A549 (cell line): Measurements from ENCODE around the gene FGF14. TPM values are rescaled to one million over a fixed set of nuclear protein-coding genes. Genes with fewer than 3 reads are reported as not detected.

Experiments
- ATAC-seq, 2 experiments: fragments of 200-7000 bp in 1 of 2; fragments of >200 bp in 1 of 2; cut with Nextera tagmentation in 1 of 2; cut with Tn5 transposase in 1 of 2; 3 replicates each; pipeline versions ENCODE4 v1.8.0 to v1.9.1; 2018 to 2020; ENCODE audit warnings: mild to moderate bottlenecking in 1 of 2, moderate library complexity in 1 of 2
- CTCF ChIA-PET: fragments of 300-600 bp; sonication (Branson Sonifier 250); formaldehyde crosslinking; extraction: SDS; loops from one replicate; lab custom pipeline; 2021; ENCODE audit warnings: antibody characterized with exemption, inconsistent platforms; lab: Yijun Ruan, JAX
- POLR2A ChIA-PET: fragments of 350-600 bp; formaldehyde crosslinking; extraction: SDS; loops from one replicate; lab custom pipeline; 2021; ENCODE audit warnings: antibody characterized with exemption, inconsistent platforms; lab: Yijun Ruan, JAX
- DNase-seq, 2 experiments: peaks; one replicate each; pipeline versions ENCODE4 v3.0.0 to v3.0.0-alpha.2; 2011 to 2016; ENCODE audit warnings: low read depth in 1 of 2, low spot score in 1 of 2
- FAIRE-seq: peaks from 2 replicates; lab custom pipeline; 2011; peaks lifted over from hg19 to GRCh38; lab: Jason Lieb, UNC
- H3K27ac ChIP-seq, 2 experiments: fragments of >200 bp; sonication (Bioruptor Twin); formaldehyde crosslinking; 3 replicates each; pipeline ENCODE4 v1.5.1; 2016 to 2017
- H3K4me1 ChIP-seq: fragments of >200 bp; sonication (Bioruptor Twin); formaldehyde crosslinking; 3 replicates; pipeline ENCODE4 v1.6.1; 2016
- H3K4me2 ChIP-seq: fragments of >200 bp; sonication (Bioruptor Twin); formaldehyde crosslinking; 3 replicates; pipeline ENCODE4 v1.6.1; 2016
- H3K4me3 ChIP-seq: fragments of >200 bp; sonication (Bioruptor Twin); formaldehyde crosslinking; 3 replicates; pipeline ENCODE4 v1.5.1; 2016
- H3K9me3 ChIP-seq: fragments of >200 bp; sonication (Bioruptor Twin); formaldehyde crosslinking; 3 replicates; pipeline ENCODE4 v1.6.1; 2016
- ATOH8 ChIP-seq: fragments of 250-450 bp; sonication (Bioruptor Pico); IDR thresholded peaks from 2 replicates; pipeline ENCODE4 v1.5.0; 2020; ENCODE audit warnings: low read depth, mild to moderate bottlenecking, moderate library complexity
- CTCF ChIP-seq: fragments of >200 bp; sonication (Bioruptor Twin); formaldehyde crosslinking; IDR thresholded peaks from 3 replicates; pipeline ENCODE4 v1.5.1; 2016
- E2F6 ChIP-seq: IDR thresholded peaks from 2 replicates; pipeline ENCODE4 v1.6.1; 2012; ENCODE audit warnings: low read depth, borderline replicate concordance
- EHF ChIP-seq: fragments of 250-450 bp; sonication (Bioruptor Pico); IDR thresholded peaks from 2 replicates; pipeline ENCODE4 v1.5.0; 2020; ENCODE audit warnings: mild to moderate bottlenecking
- ELK1 ChIP-seq: fragments of 150-350 bp; IDR thresholded peaks from 2 replicates; pipeline ENCODE4 v1.6.1; 2014; ENCODE audit warnings: low read depth, mild to moderate bottlenecking, low read length
- HDAC2 ChIP-seq: fragments of 200-600 bp; sonication (generic); IDR thresholded peaks from 2 replicates; pipeline ENCODE4 v1.6.1; 2016
- HOXB5 ChIP-seq: fragments of 250-450 bp; sonication (Bioruptor Pico); IDR thresholded peaks from 2 replicates; pipeline ENCODE4 v1.5.0; 2020; ENCODE audit warnings: mild to moderate bottlenecking, moderate library complexity
- KDM5A ChIP-seq: fragments of 200-600 bp; sonication (generic); IDR thresholded peaks from 2 replicates; pipeline ENCODE4 v1.6.1; 2016; ENCODE audit warnings: antibody characterized with exemption, mild to moderate bottlenecking
- MAFK ChIP-seq: fragments of 450-650 bp; IDR thresholded peaks from 2 replicates; pipeline ENCODE4 v1.6.1; 2014; ENCODE audit not compliant: partially characterized antibody
- MAX ChIP-seq: IDR thresholded peaks from 2 replicates; pipeline ENCODE4 v1.6.1; 2012
- NPAS2 ChIP-seq: fragments of 250-450 bp; sonication (Bioruptor Pico); IDR thresholded peaks from 2 replicates; pipeline ENCODE4 v1.8.0; 2022; ENCODE audit warnings: mild to moderate bottlenecking, moderate library complexity, borderline replicate concordance
- NR3C1 ChIP-seq: fragments of >200 bp; sonication (Bioruptor Twin); formaldehyde crosslinking; IDR thresholded peaks from 3 replicates; pipeline ENCODE4 v1.6.1; 2017
- PBX3 ChIP-seq: IDR thresholded peaks from 2 replicates; pipeline ENCODE4 v1.6.1; 2012
- POLR2A ChIP-seq: IDR thresholded peaks from 2 replicates; pipeline ENCODE4 v1.6.1; 2012; ENCODE audit warnings: mild to moderate bottlenecking, low read length
- RAD21 ChIP-seq, 2 experiments: fragments of >200 bp in 1 of 2; sonication (Bioruptor Twin) in 1 of 2; formaldehyde crosslinking in 1 of 2; IDR thresholded peaks in 1 of 2; conservative IDR thresholded peaks in 1 of 2; 2 replicates in 1 of 2; 3 replicates in 1 of 2; pipeline ENCODE4 v1.6.1; 2012 to 2018; ENCODE audit warnings: inconsistent platforms in 1 of 2
- REST ChIP-seq: fragments of 200-600 bp; sonication (generic); IDR thresholded peaks from 2 replicates; pipeline ENCODE4 v1.6.1; 2016; ENCODE audit warnings: antibody characterized with exemption, mild to moderate bottlenecking, moderate library complexity
- RFX5 ChIP-seq: fragments of 450-650 bp; IDR thresholded peaks from 2 replicates; pipeline ENCODE4 v1.7.1; 2014; ENCODE audit warnings: antibody characterized with exemption, mild to moderate bottlenecking, moderate library complexity
- RNF2 ChIP-seq: fragments of 200-600 bp; sonication (generic); IDR thresholded peaks from 2 replicates; pipeline ENCODE4 v1.6.1; 2016; ENCODE audit warnings: low read depth, mild to moderate bottlenecking, antibody characterized with exemption, moderate library complexity, borderline replicate concordance
- SMC3 ChIP-seq: fragments of >200 bp; sonication (Bioruptor Twin); formaldehyde crosslinking; IDR thresholded peaks from 3 replicates; pipeline ENCODE4 v1.6.1; 2018; ENCODE audit warnings: inconsistent platforms
- WGBS: methylation state at CpG from one replicate; pipeline ENCODE4 v1.1.6; 2017; ENCODE audit errors: missing lambda C conversion rate; 5-methylcytosine and 5-hydroxymethylcytosine counted together
- polyA plus RNA-seq, 4 experiments: library from polyadenylated mRNA; depleted of rRNA in 3 of 4; stranded (reverse); fragments of >200 nt; fragmentation: RNase III in 1 of 4; extraction: RNeasy Plus Mini Kit Qiagen cat#74134 plus additional on column Dnase treatment in 1 of 4; gene quantifications; 2 replicates in 3 of 4; 3 replicates in 1 of 4; pipeline ENCODE4 v1.2.3, GENCODE V29; 2011 to 2017

Gene FGF14
- polyA plus RNA-seq, 2 of the 4 experiments (the other 2 are of a cell fraction) = not detected

- TF ChIP-seq ATOH8 (CRISPR knock-in tag) = no peak
- TF ChIP-seq RFX5 = no peak
Observed at GRCh38 chr13:101972191-101972590, 429.7 kb downstream of the FGF14 start (continued).

- WGBS = 15% methylated on average over 2 of the region's 2 CpGs
- ATAC-seq = no peak
- Histone ChIP-seq H3K9me3 (no peaks in the 10 kb centered on the region), H3K4me1 (no peaks in the 10 kb centered on the region), H3K4me3 (no peak overlapping the region), H3K27ac (no peak overlapping the region), H3K4me2 (no peak overlapping the region)
- CTCF ChIA-PET = no interaction called here
- POLR2A ChIA-PET = no interaction called here
- FAIRE-seq = no peak
- no peak for DNase-seq
- TF ChIP-seq RNF2 (no peak), E2F6 (no peak), NPAS2 (CRISPR knock-in tag) (no peak), CTCF (no peak), EHF (CRISPR knock-in tag) (no peak), NR3C1 (no peak), RAD21 (conservative IDR thresholded peaks at IDR 0.05 in 1 of 2, IDR thresholded peaks at IDR 0.05 in 1 of 2) (no peak)
Observed at GRCh38 chr13:101970341-101970740, 431.5 kb downstream of the FGF14 start.

- no peaks in the 10 kb centered on the region for H3K9me3 ChIP-seq
- DNase-seq (no peak), ATAC-seq (no peak), FAIRE-seq (no peak)
- no peak overlapping the region for H3K4me3 ChIP-seq
- H3K4me1 ChIP-seq = no peaks in the 10 kb centered on the region
- H3K27ac ChIP-seq = no peak overlapping the region
- TF ChIP-seq KDM5A = no peak
- TF ChIP-seq POLR2A = no peak
- no peak for TF ChIP-seq ATOH8 (CRISPR knock-in tag)
- no peak for TF ChIP-seq RFX5
- no peak overlapping the region for H3K4me2 ChIP-seq
- CTCF ChIA-PET = no interaction called here
- POLR2A ChIA-PET = no interaction called here
Observed at GRCh38 chr13:101967781-101968180, 434.1 kb downstream of the FGF14 start.

- FAIRE-seq (no peak), DNase-seq (no peak), ATAC-seq (no peak)
- H3K9me3 ChIP-seq = no peaks in the 10 kb centered on the region
- H3K4me3 ChIP-seq = no peak overlapping the region
- H3K4me1 ChIP-seq = no peaks in the 10 kb centered on the region
- CTCF ChIA-PET = no interaction called here
- H3K4me2 ChIP-seq = no peak overlapping the region
- no peak overlapping the region for H3K27ac ChIP-seq
- POLR2A ChIA-PET = no interaction called here
- TF ChIP-seq HOXB5 = no peak
- TF ChIP-seq REST = no peak
- no peak for TF ChIP-seq MAFK
- no peak for TF ChIP-seq ELK1
- no peak for TF ChIP-seq KDM5A
- no peak for TF ChIP-seq PBX3
- TF ChIP-seq E2F6 = no peak
- TF ChIP-seq HDAC2 = no peak
- no peak for TF ChIP-seq ATOH8 (CRISPR knock-in tag)
- TF ChIP-seq SMC3 = no peak
- TF ChIP-seq MAX = no peak
Observed at GRCh38 chr13:101967216-101967615, 434.6 kb downstream of the FGF14 start.
